ENCODE data around the gene JMY. TPM values are rescaled to one million over a fixed set of nuclear protein-coding genes. Genes with fewer than 3 reads are reported as not detected.

Gene JMY
- total and polyA plus RNA-seq, 2 experiments from 2014 or later, result 2.0 to 11.7 TPM

DNA sequence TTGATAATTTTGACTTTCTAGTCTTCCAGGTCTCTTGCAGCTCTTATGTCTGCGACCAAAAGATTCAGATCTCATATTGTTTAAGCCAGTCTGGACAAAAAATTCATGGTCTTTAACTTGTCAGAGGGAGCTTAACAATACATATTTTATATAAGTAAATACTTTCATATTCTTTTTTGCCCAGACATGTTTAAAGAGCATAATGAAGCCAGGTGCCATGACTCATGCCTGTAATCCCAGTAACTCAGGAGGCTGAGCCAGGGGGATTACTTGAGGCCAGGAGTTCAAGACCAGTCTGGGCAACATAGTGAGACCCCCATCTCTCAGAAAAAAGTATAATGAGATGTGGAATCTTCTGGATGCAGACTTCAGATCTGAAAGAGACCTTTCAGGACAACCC is 69.8 kb downstream of the JMY start:
- H3K27ac ChIP-seq, result no peak overlapping the region
- 92% methylated on average over 1 of the region's 1 CpG for WGBS (ENCODE audit: low lambda C conversion rate, missing lambda C conversion rate)
- no peak overlapping the region for H3K4me3 ChIP-seq
- no peaks in the 10 kb centered on the region for H3K27me3 ChIP-seq
- TF ChIP-seq EZH2phosphoT487 (IDR thresholded peaks at IDR 0.05; ENCODE audit: low read depth, severe bottlenecking, unreplicated experiment), result no peak
- TF ChIP-seq, protein P1, sequence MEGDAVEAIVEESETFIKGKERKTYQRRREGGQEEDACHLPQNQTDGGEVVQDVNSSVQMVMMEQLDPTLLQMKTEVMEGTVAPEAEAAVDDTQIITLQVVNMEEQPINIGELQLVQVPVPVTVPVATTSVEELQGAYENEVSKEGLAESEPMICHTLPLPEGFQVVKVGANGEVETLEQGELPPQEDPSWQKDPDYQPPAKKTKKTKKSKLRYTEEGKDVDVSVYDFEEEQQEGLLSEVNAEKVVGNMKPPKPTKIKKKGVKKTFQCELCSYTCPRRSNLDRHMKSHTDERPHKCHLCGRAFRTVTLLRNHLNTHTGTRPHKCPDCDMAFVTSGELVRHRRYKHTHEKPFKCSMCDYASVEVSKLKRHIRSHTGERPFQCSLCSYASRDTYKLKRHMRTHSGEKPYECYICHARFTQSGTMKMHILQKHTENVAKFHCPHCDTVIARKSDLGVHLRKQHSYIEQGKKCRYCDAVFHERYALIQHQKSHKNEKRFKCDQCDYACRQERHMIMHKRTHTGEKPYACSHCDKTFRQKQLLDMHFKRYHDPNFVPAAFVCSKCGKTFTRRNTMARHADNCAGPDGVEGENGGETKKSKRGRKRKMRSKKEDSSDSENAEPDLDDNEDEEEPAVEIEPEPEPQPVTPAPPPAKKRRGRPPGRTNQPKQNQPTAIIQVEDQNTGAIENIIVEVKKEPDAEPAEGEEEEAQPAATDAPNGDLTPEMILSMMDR (IDR thresholded peaks at IDR 0.05; ENCODE audit: poor library complexity), result no peak
- TF ChIP-seq EZH2 (IDR thresholded peaks at IDR 0.05; ENCODE audit: borderline replicate concordance), result no peak
- no peaks in the 10 kb centered on the region for H4K20me1 ChIP-seq (ENCODE audit: insufficient read depth, poor library complexity, severe bottlenecking)
- H3K9me2 ChIP-seq (replicated peaks; ENCODE audit: insufficient read depth), result no peaks in the 10 kb centered on the region
- H2AFZ ChIP-seq, result no peak overlapping the region
- no peaks in the 10 kb centered on the region for H3K36me3 ChIP-seq (replicated peaks; ENCODE audit: insufficient read depth, low read depth)
- no peaks in the 10 kb centered on the region for H3K9me3 ChIP-seq (ENCODE audit: low read depth)
- DNase-seq (ENCODE audit: low spot score), result no peak
- no peak overlapping the region for H3K4me2 ChIP-seq
- H3K79me2 ChIP-seq, result no peaks in the 10 kb centered on the region
- H3K4me1 ChIP-seq (ENCODE audit: insufficient read depth), result peaks cover 4% of the 10 kb centered on the region

DNA sequence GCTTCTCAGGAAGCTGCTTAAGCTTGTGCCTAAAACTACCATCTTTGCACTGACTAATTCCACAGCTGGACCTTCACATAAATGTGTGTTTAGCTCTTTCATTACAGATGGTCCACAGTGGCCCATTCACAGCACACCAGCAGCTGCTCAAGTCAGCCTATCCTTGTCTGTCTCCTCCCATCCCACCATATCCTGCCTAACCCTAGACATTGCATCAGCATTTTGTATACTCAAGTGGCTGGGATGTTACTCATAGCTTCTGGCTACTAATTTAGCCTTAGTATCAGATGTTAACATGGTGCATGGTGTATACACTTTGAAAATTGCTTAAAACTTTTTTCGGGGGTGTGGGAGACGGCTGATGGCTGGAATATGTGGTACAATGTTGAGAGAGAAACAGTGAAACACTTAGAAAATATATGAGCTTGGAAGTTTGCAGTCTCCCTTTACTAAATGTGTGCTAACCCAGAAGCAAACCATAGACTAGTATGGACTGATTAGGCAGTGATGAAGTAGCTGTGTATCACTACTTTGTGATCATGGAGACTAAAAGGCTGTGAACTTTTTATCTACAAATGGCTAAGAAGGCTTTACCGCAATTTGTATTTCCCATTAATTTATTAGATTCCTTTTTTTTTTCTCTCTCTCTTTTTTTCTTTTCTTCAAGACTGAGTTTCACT is 83.1 kb downstream of the JMY start:
- no peak overlapping the region for H2AFZ ChIP-seq
- DNase-seq (ENCODE audit: low spot score), result no peak
- no peak overlapping the region for H3K27ac ChIP-seq
- 98% methylated on average over 3 of the region's 3 CpGs for WGBS (ENCODE audit: low lambda C conversion rate, missing lambda C conversion rate)
- H3K4me3 ChIP-seq, result no peak overlapping the region
- no peaks in the 10 kb centered on the region for H4K20me1 ChIP-seq (ENCODE audit: insufficient read depth, poor library complexity, severe bottlenecking)
- no peaks in the 10 kb centered on the region for H3K36me3 ChIP-seq (replicated peaks; ENCODE audit: insufficient read depth, low read depth)
- H3K4me1 ChIP-seq (ENCODE audit: insufficient read depth), result no peaks in the 10 kb centered on the region
- TF ChIP-seq EZH2 (IDR thresholded peaks at IDR 0.05; ENCODE audit: borderline replicate concordance) (no peak), EZH2phosphoT487 (IDR thresholded peaks at IDR 0.05; ENCODE audit: low read depth, severe bottlenecking, unreplicated experiment) (no peak)
- TF ChIP-seq, protein P1 (IDR thresholded peaks at IDR 0.05; ENCODE audit: poor library complexity), result no peak
- no peaks in the 10 kb centered on the region for H3K9me3 ChIP-seq (ENCODE audit: low read depth)
- no peaks in the 10 kb centered on the region for H3K27me3 ChIP-seq
- H3K79me2 ChIP-seq, result no peaks in the 10 kb centered on the region
- H3K4me2 ChIP-seq, result no peak overlapping the region
- no peaks in the 10 kb centered on the region for H3K9me2 ChIP-seq (replicated peaks; ENCODE audit: insufficient read depth)

DNA sequence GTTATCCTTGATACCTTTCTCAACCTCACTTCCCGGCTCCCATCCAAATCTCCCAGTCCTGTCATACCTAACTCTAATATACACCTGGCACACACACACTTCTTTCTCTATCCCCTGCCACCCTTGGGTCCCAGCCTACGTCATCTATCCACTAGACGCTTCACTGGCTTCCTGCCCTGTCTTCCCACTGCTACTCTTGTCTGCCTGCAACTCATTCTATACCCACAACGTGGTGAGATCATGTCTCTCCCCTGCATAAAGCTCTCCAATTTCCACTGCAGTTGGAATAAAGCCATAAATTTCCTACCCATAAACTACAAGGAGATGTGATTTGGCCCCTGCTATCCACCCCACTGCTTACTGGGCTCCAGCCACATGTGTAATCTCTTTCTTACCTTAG is 93.5 kb downstream of the JMY start:
- no peaks in the 10 kb centered on the region for H3K9me3 ChIP-seq (ENCODE audit: low read depth)
- TF ChIP-seq, protein P1 (IDR thresholded peaks at IDR 0.05; ENCODE audit: poor library complexity), result no peak
- no peak for TF ChIP-seq EZH2phosphoT487 (IDR thresholded peaks at IDR 0.05; ENCODE audit: low read depth, severe bottlenecking, unreplicated experiment)
- TF ChIP-seq EZH2 (IDR thresholded peaks at IDR 0.05; ENCODE audit: borderline replicate concordance), result no peak
- H3K4me2 ChIP-seq, result no peak overlapping the region
- H2AFZ ChIP-seq, result no peak overlapping the region
- no peaks in the 10 kb centered on the region for H3K79me2 ChIP-seq
- H3K4me3 ChIP-seq, result no peak overlapping the region
- H4K20me1 ChIP-seq (ENCODE audit: insufficient read depth, poor library complexity, severe bottlenecking), result no peaks in the 10 kb centered on the region
- no peak overlapping the region for H3K27ac ChIP-seq
- no peak for DNase-seq (ENCODE audit: low spot score)
- H3K4me1 ChIP-seq (ENCODE audit: insufficient read depth), result no peaks in the 10 kb centered on the region
- 94% methylated on average over 4 of the region's 4 CpGs for WGBS (ENCODE audit: low lambda C conversion rate, missing lambda C conversion rate)
- no peaks in the 10 kb centered on the region for H3K27me3 ChIP-seq
- no peaks in the 10 kb centered on the region for H3K9me2 ChIP-seq (replicated peaks; ENCODE audit: insufficient read depth)
- no peaks in the 10 kb centered on the region for H3K36me3 ChIP-seq (replicated peaks; ENCODE audit: insufficient read depth, low read depth)
